Hepatocyte (in vitro differentiated cells): ENCODE measurements around the gene ADGRL3. TPM values are rescaled to one million over a fixed set of nuclear protein-coding genes. Genes with fewer than 3 reads are reported as not detected.

Experiments used
- DNase-seq: peaks from one replicate; pipeline ENCODE4 v3.0.0-alpha.2; 2016; ENCODE audit warnings: low spot score
- H2AFZ ChIP-seq: fragments of 200-600 bp; sonication (generic); 2 replicates; pipeline ENCODE4 v1.6.0; 2016; ENCODE audit warnings: antibody characterized with exemption, mild to moderate bottlenecking
- H3K27ac ChIP-seq: fragments of 200-600 bp; sonication (generic); 2 replicates; pipeline ENCODE4 v1.5.1; 2016; ENCODE audit warnings: mild to moderate bottlenecking
- H3K27me3 ChIP-seq: fragments of 200-600 bp; sonication (generic); 2 replicates; pipeline ENCODE4 v1.6.1; 2016
- H3K36me3 ChIP-seq: fragments of 200-600 bp; sonication (generic); replicated peaks from 2 replicates; pipeline ENCODE4 v1.5.1; 2016; ENCODE audit warnings: low read depth; ENCODE audit not compliant: insufficient read depth
- H3K4me1 ChIP-seq: fragments of 200-600 bp; sonication (generic); 2 replicates; pipeline ENCODE4 v1.5.1; 2016; ENCODE audit warnings: mild to moderate bottlenecking, moderate library complexity; ENCODE audit not compliant: insufficient read depth
- H3K4me2 ChIP-seq: fragments of 200-600 bp; sonication (generic); 2 replicates; pipeline ENCODE4 v1.6.0; 2016
- H3K4me3 ChIP-seq: fragments of 200-600 bp; sonication (generic); 2 replicates; pipeline ENCODE4 v1.5.1; 2016; ENCODE audit warnings: mild to moderate bottlenecking
- H3K79me2 ChIP-seq: fragments of 200-600 bp; sonication (generic); 2 replicates; pipeline ENCODE4 v1.6.0; 2017; ENCODE audit warnings: mild to moderate bottlenecking
- H3K9me2 ChIP-seq: fragments of 200-600 bp; sonication (generic); replicated peaks from 2 replicates; pipeline ENCODE4 v1.6.0; 2017; ENCODE audit warnings: mild to moderate bottlenecking; ENCODE audit not compliant: insufficient read depth
- H3K9me3 ChIP-seq: fragments of 200-600 bp; sonication (generic); 2 replicates; pipeline ENCODE4 v1.5.1; 2016; ENCODE audit warnings: low read depth, mild to moderate bottlenecking
- H4K20me1 ChIP-seq: fragments of 200-600 bp; sonication (generic); 2 replicates; pipeline ENCODE4 v1.6.0; 2016; ENCODE audit warnings: mild to moderate bottlenecking; ENCODE audit not compliant: insufficient read depth, poor library complexity, severe bottlenecking
- EZH2 ChIP-seq: fragments of 200-600 bp; sonication (generic); IDR thresholded peaks from 2 replicates; pipeline ENCODE4 v1.6.1; 2016; ENCODE audit warnings: antibody characterized with exemption, mild to moderate bottlenecking, borderline replicate concordance
- EZH2phosphoT487 ChIP-seq: fragments of 200-600 bp; sonication (generic); IDR thresholded peaks from one replicate; pipeline ENCODE4 v1.6.1; 2018; ENCODE audit warnings: antibody characterized with exemption, mild to moderate bottlenecking, low read depth, moderate library complexity; ENCODE audit not compliant: unreplicated experiment, severe bottlenecking
- WGBS: methylation state at CpG from one replicate; pipeline ENCODE4 v1.1.6; 2016; ENCODE audit warnings: low lambda C conversion rate; ENCODE audit errors: missing lambda C conversion rate; 5-methylcytosine and 5-hydroxymethylcytosine counted together
- polyA plus RNA-seq: library from polyadenylated mRNA; unstranded; fragments of >200 nt; fragmentation: Nextera tagmentation; extraction: Ambion mirVana; gene quantifications from 2 replicates; pipeline ENCODE4 v1.2.1, GENCODE V29; 2016
- total RNA-seq: library from RNA; depleted of rRNA; stranded (reverse); fragments of >200 nt; gene quantifications from 2 replicates; pipeline ENCODE4 v1.2.3, GENCODE V29; 2014
- TF ChIP-seq, protein P1 (sequence below): fragments of 200-600 bp; sonication (generic); IDR thresholded peaks from 2 replicates; pipeline ENCODE4 v1.5.1; 2016; ENCODE audit warnings: antibody characterized with exemption, mild to moderate bottlenecking; ENCODE audit not compliant: poor library complexity

ADGRL3 gene
- total and polyA plus RNA-seq, 2 experiments from 2014 or later: 4.4 to 21.2 TPM

DNA sequence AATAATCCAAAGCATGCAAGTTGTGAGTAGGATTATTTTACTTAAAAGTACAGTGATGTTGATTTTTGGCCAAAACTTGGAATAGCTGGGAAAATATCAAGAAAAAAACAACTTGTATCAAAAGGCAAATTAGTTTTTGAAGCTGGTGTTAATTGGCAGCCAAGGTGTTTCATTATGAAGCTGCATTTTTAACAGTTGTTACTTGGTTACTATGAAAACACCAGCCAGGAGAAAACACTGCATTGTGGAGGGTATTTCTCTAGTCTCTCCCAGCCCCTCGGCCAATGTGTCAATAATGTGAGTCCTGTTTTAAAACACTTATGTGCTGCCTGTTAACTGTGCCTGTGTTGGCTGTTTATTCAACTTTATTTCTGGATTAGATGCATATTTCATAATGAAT is 733.4 kb downstream of the ADGRL3 start:
- Histone ChIP-seq H3K36me3 (no peaks in the 10 kb centered on the region), H4K20me1 (no peaks in the 10 kb centered on the region), H3K4me2 (no peak overlapping the region), H3K79me2 (no peaks in the 10 kb centered on the region), H3K27ac (no peak overlapping the region), H3K9me3 (no peaks in the 10 kb centered on the region), H3K27me3 (no peaks in the 10 kb centered on the region), H3K9me2 (no peaks in the 10 kb centered on the region), H3K4me1 (peaks cover 9% of the 10 kb centered on the region), H3K4me3 (no peak overlapping the region), H2AFZ (no peak overlapping the region)
- WGBS: 55% methylated on average over 1 of the region's 1 CpG
- no peak for DNase-seq
- TF ChIP-seq EZH2phosphoT487 (no peak), EZH2 (no peak)
- TF ChIP-seq, protein P1, sequence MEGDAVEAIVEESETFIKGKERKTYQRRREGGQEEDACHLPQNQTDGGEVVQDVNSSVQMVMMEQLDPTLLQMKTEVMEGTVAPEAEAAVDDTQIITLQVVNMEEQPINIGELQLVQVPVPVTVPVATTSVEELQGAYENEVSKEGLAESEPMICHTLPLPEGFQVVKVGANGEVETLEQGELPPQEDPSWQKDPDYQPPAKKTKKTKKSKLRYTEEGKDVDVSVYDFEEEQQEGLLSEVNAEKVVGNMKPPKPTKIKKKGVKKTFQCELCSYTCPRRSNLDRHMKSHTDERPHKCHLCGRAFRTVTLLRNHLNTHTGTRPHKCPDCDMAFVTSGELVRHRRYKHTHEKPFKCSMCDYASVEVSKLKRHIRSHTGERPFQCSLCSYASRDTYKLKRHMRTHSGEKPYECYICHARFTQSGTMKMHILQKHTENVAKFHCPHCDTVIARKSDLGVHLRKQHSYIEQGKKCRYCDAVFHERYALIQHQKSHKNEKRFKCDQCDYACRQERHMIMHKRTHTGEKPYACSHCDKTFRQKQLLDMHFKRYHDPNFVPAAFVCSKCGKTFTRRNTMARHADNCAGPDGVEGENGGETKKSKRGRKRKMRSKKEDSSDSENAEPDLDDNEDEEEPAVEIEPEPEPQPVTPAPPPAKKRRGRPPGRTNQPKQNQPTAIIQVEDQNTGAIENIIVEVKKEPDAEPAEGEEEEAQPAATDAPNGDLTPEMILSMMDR: no peak

DNA sequence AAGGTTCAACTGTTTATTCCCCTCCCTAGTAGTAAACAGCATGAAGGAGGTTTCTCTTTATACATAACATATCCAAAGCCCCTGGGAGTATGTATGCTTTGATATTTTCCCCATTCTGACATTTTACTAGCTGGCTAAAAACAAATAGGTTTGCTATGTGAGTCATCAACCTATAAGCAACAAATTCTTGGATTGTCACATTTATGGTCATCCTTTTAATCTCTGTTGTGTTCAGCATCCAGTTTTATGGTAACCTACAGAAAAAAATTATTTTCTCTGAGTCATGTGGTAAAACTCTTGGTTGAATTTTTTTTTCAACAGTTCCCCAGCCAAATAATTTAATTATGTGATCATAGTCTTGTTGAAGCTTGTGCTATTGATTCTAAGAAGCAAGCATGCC is 734.1 kb downstream of the ADGRL3 start:
- no peaks in the 10 kb centered on the region for H3K9me2 ChIP-seq
- H3K9me3 ChIP-seq: no peaks in the 10 kb centered on the region
- H3K27me3 ChIP-seq: no peaks in the 10 kb centered on the region
- peaks cover 9% of the 10 kb centered on the region for H3K4me1 ChIP-seq
- TF ChIP-seq, protein P1: no peak
- no peak for TF ChIP-seq EZH2phosphoT487
- no peak for TF ChIP-seq EZH2
- no peaks in the 10 kb centered on the region for H3K36me3 ChIP-seq
- no peaks in the 10 kb centered on the region for H3K79me2 ChIP-seq
- H4K20me1 ChIP-seq: no peaks in the 10 kb centered on the region
- no peak overlapping the region for H3K4me3 ChIP-seq
- H3K4me2 ChIP-seq: no peak overlapping the region
- H3K27ac ChIP-seq: no peak overlapping the region
- no peak overlapping the region for H2AFZ ChIP-seq
- no peak for DNase-seq

DNA sequence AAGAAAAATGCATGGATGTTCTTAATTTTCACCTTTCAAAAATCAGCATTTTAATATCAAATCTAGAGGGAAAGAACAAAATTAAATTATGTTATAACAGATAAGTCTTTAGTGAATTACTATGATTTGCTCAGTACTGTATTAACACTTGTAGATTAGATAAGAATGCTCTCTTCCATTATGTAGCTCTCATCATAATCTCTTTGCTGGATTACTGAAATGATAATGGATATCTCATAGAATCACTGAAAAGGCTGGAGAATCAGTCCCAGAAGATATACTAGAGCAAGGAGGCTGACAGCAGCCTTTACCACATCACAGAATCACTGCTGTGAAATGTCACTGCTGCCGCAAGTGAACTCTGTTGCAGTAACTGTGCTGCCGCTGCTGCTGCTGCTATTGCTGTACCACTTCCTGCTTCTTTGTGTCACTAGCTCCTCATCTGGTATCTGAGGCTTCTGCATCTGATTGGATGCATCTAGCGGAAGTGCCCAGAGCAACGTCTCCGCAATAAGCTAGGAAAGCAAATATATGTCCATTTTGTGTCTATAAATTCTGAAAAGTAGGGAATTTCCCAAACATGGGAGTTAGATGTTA is 738.2 kb downstream of the ADGRL3 start:
- Histone ChIP-seq H2AFZ (no peak overlapping the region), H3K4me1 (peaks cover 9% of the 10 kb centered on the region), H3K27me3 (no peaks in the 10 kb centered on the region), H3K9me2 (no peaks in the 10 kb centered on the region), H3K36me3 (no peaks in the 10 kb centered on the region), H3K27ac (no peak overlapping the region), H3K4me3 (no peak overlapping the region), H3K4me2 (no peak overlapping the region), H4K20me1 (no peaks in the 10 kb centered on the region), H3K79me2 (no peaks in the 10 kb centered on the region), H3K9me3 (no peaks in the 10 kb centered on the region)
- DNase-seq: no peak
- WGBS: 77% methylated on average over 5 of the region's 5 CpGs
- TF ChIP-seq, protein P1: no peak
- TF ChIP-seq EZH2: no peak
- no peak for TF ChIP-seq EZH2phosphoT487

DNA sequence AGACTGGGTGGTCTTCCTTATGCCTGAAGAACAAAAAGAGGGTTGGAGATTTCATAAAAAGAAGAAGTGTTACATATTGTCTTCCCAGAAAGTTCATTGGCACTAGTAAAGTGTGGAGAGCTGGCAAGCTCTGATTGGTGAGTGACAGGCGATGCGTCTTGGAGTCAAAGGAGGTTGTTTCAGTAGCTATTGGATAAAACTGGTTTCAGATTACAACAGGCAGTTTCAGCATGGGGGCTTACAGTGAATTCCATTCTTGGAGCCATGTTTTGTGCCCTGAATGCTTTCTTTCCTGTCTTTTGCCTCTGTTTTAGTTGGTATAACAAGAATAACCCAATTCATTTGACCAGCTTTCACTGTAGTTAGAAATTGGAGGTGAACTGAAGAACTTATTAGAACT is 750.5 kb downstream of the ADGRL3 start:
- no peak overlapping the region for H2AFZ ChIP-seq
- H3K27me3 ChIP-seq: no peaks in the 10 kb centered on the region
- WGBS: 79% methylated on average over 2 of the region's 2 CpGs
- H3K9me2 ChIP-seq: no peaks in the 10 kb centered on the region
- no peaks in the 10 kb centered on the region for H3K4me1 ChIP-seq
- no peaks in the 10 kb centered on the region for H3K79me2 ChIP-seq
- TF ChIP-seq, protein P1: no peak
- no peak for TF ChIP-seq EZH2phosphoT487
- no peak for TF ChIP-seq EZH2
- no peak overlapping the region for H3K27ac ChIP-seq
- no peaks in the 10 kb centered on the region for H4K20me1 ChIP-seq
- no peak for DNase-seq
- no peaks in the 10 kb centered on the region for H3K9me3 ChIP-seq
- no peak overlapping the region for H3K4me2 ChIP-seq
- H3K36me3 ChIP-seq: no peaks in the 10 kb centered on the region
- H3K4me3 ChIP-seq: no peak overlapping the region
